Measurements from ENCODE around the gene FNDC8.

- TF ChIP-seq, protein P1, sequence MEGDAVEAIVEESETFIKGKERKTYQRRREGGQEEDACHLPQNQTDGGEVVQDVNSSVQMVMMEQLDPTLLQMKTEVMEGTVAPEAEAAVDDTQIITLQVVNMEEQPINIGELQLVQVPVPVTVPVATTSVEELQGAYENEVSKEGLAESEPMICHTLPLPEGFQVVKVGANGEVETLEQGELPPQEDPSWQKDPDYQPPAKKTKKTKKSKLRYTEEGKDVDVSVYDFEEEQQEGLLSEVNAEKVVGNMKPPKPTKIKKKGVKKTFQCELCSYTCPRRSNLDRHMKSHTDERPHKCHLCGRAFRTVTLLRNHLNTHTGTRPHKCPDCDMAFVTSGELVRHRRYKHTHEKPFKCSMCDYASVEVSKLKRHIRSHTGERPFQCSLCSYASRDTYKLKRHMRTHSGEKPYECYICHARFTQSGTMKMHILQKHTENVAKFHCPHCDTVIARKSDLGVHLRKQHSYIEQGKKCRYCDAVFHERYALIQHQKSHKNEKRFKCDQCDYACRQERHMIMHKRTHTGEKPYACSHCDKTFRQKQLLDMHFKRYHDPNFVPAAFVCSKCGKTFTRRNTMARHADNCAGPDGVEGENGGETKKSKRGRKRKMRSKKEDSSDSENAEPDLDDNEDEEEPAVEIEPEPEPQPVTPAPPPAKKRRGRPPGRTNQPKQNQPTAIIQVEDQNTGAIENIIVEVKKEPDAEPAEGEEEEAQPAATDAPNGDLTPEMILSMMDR (IDR thresholded peaks at IDR 0.05): no peak
- no peak for TF ChIP-seq POLR2A (IDR thresholded peaks at IDR 0.05)
Observed at GRCh38 chr17:35162755-35163154, 41.3 kb downstream of the FNDC8 start.

All from Peyer's patch (tissue), 4 donors.